NCI-H1105 (cell line): Measurements from ENCODE around the gene RAB11A.
A peak's percentile ranks its signal among the peaks of the same experiment; 100 is the strongest.

Experiments
- DNase-seq: peaks from one replicate; lab custom pipeline; 2025; lab: John Stamatoyannopoulos, UW

RAB11A gene

GRCh38 chr15:65917407-65917756, 48.1 kb downstream of the RAB11A start:
- DNase-seq, result no peak

GRCh38 chr15:65917936-65918335, 48.6 kb downstream of the RAB11A start:
- no peak for DNase-seq

GRCh38 chr15:65918357-65918920, 49.1 kb downstream of the RAB11A start:
- DNase-seq, result no peak

GRCh38 chr15:65918945-65919344, 49.7 kb downstream of the RAB11A start:
- no peak for DNase-seq

GRCh38 chr15:65919353-65919752, 50.1 kb downstream of the RAB11A start:
- DNase-seq, result no peak

GRCh38 chr15:65920121-65920520, 50.8 kb downstream of the RAB11A start:
- DNase-seq, result peak; percentile 74

- no peak for DNase-seq
These were observed 51.6 kb downstream of the RAB11A start for GRCh38 chr15:65920825-65921309.

- no peak for DNase-seq
These were observed 52.5 kb downstream of the RAB11A start for GRCh38 chr15:65921780-65922179.

- no peak for DNase-seq
These were observed 53.3 kb downstream of the RAB11A start for GRCh38 chr15:65922621-65923020.

- DNase-seq, result no peak
These were observed 54.0 kb downstream of the RAB11A start for GRCh38 chr15:65923264-65923663.

GRCh38 chr15:65924004-65924403, 54.7 kb downstream of the RAB11A start:
- DNase-seq, result no peak

GRCh38 chr15:65925338-65925737, 56.0 kb downstream of the RAB11A start:
- no peak for DNase-seq

GRCh38 chr15:65926459-65926858, 57.2 kb downstream of the RAB11A start:
- no peak for DNase-seq

GRCh38 chr15:65926899-65927298, 57.6 kb downstream of the RAB11A start:
- DNase-seq, result no peak

- DNase-seq, result no peak
These were observed 58.3 kb downstream of the RAB11A start for GRCh38 chr15:65927545-65927944.

- DNase-seq, result no peak
These were observed 60.3 kb downstream of the RAB11A start for GRCh38 chr15:65929573-65929972.

- DNase-seq, result peak; percentile 86
These were observed 60.8 kb downstream of the RAB11A start for GRCh38 chr15:65930134-65930533.

GRCh38 chr15:65931221-65931620, 61.9 kb downstream of the RAB11A start:
- DNase-seq, result no peak

GRCh38 chr15:65935391-65935790, 66.1 kb downstream of the RAB11A start:
- no peak for DNase-seq

GRCh38 chr15:65936282-65936681, 67.0 kb downstream of the RAB11A start:
- no peak for DNase-seq

GRCh38 chr15:65937054-65937453, 67.8 kb downstream of the RAB11A start:
- no peak for DNase-seq

GRCh38 chr15:65937476-65937875, 68.2 kb downstream of the RAB11A start:
- DNase-seq, result no peak

- DNase-seq, result peak; percentile 92
These were observed 69.3 kb downstream of the RAB11A start for GRCh38 chr15:65938604-65939003.

GRCh38 chr15:65939901-65940617, 70.8 kb downstream of the RAB11A start:
- DNase-seq, result peak; percentile 68
